ENCODE results near the gene GPR173.

DNA sequence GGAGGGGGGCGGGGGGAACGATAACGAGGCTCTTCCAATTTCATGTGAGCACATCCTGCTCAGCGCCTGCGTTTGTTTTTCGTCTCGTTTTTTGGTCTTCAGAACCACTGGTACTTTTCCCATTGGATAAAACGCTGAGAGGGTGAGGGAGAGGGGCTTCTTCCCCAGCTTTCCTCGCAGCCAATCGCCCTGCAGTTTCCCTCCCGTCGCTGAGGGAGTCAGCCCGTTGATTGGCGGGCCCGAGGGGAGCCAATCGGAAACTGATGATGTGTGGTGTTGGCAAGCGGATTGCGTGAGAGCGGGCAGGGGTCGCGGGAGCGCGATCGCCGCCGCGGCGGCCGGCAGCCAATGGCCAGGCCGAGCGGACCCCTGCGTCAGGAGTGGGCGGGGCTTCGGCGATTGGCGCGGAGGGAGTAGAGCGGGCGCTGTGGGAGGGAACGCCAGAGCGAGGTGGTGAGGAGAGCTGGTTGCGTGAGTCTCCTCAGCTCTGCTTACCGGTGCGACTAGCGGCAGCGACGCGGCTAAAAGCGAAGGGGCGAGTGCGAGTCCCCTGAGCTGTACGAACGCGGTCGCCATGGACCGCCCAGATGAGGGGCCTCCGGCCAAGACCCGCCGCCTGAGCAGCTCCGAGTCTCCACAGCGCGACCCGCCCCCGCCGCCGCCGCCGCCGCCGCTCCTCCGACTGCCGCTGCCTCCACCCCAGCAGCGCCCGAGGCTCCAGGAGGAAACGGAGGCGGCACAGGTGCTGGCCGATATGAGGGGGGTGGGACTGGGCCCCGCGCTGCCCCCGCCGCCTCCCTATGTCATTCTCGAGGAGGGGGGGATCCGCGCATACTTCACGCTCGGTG lies 33.6 kb downstream of the GPR173 start, which contains the start of gene TSPYL2:
- TF ChIP-seq CTCF (conservative IDR thresholded peaks at IDR 0.05; ENCODE audit: low read depth, low read length) (no peak), EZH2 (IDR thresholded peaks at IDR 0.05; ENCODE audit: borderline replicate concordance, low read depth, low read length, poor library complexity, severe bottlenecking) (no peak)
